A673 (cell line): ENCODE measurements around the gene MZB1.

ENCODE experiments used
- EZH2 ChIP-seq: fragments of 200-600 bp; sonication (generic); IDR thresholded peaks from 2 replicates; pipeline ENCODE4 v1.6.1; 2017; ENCODE audit warnings: borderline replicate concordance, low read depth, mild to moderate bottlenecking, mixed read lengths, antibody characterized with exemption, low read length; ENCODE audit not compliant: poor library complexity, severe bottlenecking
- TF ChIP-seq, protein P1 (sequence below): fragments of 300-800, 200-600 bp; sonication (generic); conservative IDR thresholded peaks from 2 replicates; pipeline ENCODE4 v1.5.1; 2017; ENCODE audit warnings: low read depth, mild to moderate bottlenecking, antibody characterized with exemption, low read length, moderate library complexity, mixed read lengths

DNA sequence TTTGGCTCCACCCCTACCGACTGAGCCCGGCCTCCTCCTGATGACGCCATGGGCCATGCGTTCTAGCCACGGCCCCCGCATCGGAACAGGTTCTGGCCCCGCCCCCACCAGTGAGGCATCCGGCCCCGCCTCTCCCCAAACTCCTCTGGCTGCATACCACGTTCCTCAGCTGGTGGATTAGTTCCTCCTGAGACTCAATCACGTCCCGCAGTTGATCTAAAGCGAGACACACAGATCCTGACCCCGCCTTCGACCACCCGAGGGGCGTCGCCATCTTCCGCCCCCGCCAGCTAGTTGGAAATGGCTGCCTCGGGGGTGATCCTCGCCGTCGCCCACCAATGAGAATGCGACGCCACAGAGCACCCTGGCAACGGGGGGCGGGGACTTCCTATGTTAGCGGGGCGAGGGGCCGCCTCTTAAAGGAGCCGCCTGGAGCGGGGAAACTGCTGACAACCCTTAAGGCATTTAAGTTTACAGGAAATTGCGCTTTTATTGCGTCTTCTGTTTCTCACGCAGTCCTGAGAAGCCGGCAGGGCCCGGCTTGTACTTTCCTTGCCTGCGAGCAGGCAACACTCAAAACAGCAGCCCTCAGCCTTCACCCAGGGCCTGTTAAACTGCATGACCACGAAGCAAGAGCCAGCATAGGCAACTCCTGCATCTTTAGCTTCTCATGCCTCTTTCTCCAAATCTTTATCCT lies 14.2 kb upstream of the MZB1 start, which contains the start of gene SPATA24:
- TF ChIP-seq, protein P1, sequence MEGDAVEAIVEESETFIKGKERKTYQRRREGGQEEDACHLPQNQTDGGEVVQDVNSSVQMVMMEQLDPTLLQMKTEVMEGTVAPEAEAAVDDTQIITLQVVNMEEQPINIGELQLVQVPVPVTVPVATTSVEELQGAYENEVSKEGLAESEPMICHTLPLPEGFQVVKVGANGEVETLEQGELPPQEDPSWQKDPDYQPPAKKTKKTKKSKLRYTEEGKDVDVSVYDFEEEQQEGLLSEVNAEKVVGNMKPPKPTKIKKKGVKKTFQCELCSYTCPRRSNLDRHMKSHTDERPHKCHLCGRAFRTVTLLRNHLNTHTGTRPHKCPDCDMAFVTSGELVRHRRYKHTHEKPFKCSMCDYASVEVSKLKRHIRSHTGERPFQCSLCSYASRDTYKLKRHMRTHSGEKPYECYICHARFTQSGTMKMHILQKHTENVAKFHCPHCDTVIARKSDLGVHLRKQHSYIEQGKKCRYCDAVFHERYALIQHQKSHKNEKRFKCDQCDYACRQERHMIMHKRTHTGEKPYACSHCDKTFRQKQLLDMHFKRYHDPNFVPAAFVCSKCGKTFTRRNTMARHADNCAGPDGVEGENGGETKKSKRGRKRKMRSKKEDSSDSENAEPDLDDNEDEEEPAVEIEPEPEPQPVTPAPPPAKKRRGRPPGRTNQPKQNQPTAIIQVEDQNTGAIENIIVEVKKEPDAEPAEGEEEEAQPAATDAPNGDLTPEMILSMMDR = no peak
- no peak for TF ChIP-seq EZH2
